Stimulated activated CD4-positive, alpha-beta T cell treated with anti-CD3 and anti-CD28 coated beads, Interleukin-1b, Interleukin-23, amount 100 ng/mL, for 48 hours (primary cell): ENCODE measurements around the gene ABCA12.
"Not testable (repeated sequence)": the region's sequence is repeated elsewhere in the genome, so short reads cannot be mapped to it uniquely, and the experiment has no call there.

Source experiments
- DNase-seq: peaks from one replicate; pipeline ENCODE4 v3.0.0-alpha.2; 2020

ABCA12 gene

GRCh38 chr2:215138479-215138878, at the start of gene ABCA12:
Gene ABCA12 (minus strand): TSS chr2:215138626. CDS start chr2:215138208, 418 bp downstream.
- no peak for DNase-seq

GRCh38 chr2:215188078-215188477, 49.7 kb upstream of the ABCA12 start:
- DNase-seq = no peak

- DNase-seq = no peak
Measured at GRCh38 chr2:215186021-215186420, 47.6 kb upstream of the ABCA12 start.

GRCh38 chr2:215178121-215178520, 39.7 kb upstream of the ABCA12 start:
- no peak for DNase-seq

- DNase-seq = no peak
Measured at GRCh38 chr2:215171796-215172195, 33.4 kb upstream of the ABCA12 start.

- DNase-seq = no peak
Measured at GRCh38 chr2:215171151-215171550, 32.7 kb upstream of the ABCA12 start.

GRCh38 chr2:215166505-215166904, 28.1 kb upstream of the ABCA12 start:
- not testable (repeated sequence) for DNase-seq

- DNase-seq = not testable (repeated sequence)
Measured at GRCh38 chr2:215163319-215163718, 24.9 kb upstream of the ABCA12 start.

- DNase-seq = no peak
Measured at GRCh38 chr2:215161301-215161829, 22.9 kb upstream of the ABCA12 start.

- DNase-seq = no peak
Measured at GRCh38 chr2:215160081-215160480, 21.7 kb upstream of the ABCA12 start.

GRCh38 chr2:215156453-215156852, 18.0 kb upstream of the ABCA12 start:
- DNase-seq = no peak

- no peak for DNase-seq
Measured at GRCh38 chr2:215149894-215150293, 11.5 kb upstream of the ABCA12 start.

GRCh38 chr2:215149486-215149885, 11.1 kb upstream of the ABCA12 start:
- no peak for DNase-seq

GRCh38 chr2:215149060-215149459, 10.6 kb upstream of the ABCA12 start:
- DNase-seq = no peak

- no peak for DNase-seq
Measured at GRCh38 chr2:215145611-215146010, 7.2 kb upstream of the ABCA12 start.

GRCh38 chr2:215144106-215144875, 5.9 kb upstream of the ABCA12 start:
- DNase-seq = no peak

GRCh38 chr2:215143458-215143857, 5.0 kb upstream of the ABCA12 start:
- no peak for DNase-seq

GRCh38 chr2:215141706-215142105, 3.3 kb upstream of the ABCA12 start:
- no peak for DNase-seq

GRCh38 chr2:215140166-215140707, 1.8 kb upstream of the ABCA12 start:
- no peak for DNase-seq

- DNase-seq = no peak
Measured at GRCh38 chr2:215137741-215138340, 585 bp downstream of the ABCA12 start.

GRCh38 chr2:215137329-215137686, 1.1 kb downstream of the ABCA12 start:
- no peak for DNase-seq

GRCh38 chr2:215136669-215137328, 1.6 kb downstream of the ABCA12 start:
- peak; percentile 22 for DNase-seq

- DNase-seq = no peak
Measured at GRCh38 chr2:215120401-215120800, 18.0 kb downstream of the ABCA12 start.

GRCh38 chr2:215119847-215120246, 18.6 kb downstream of the ABCA12 start:
- DNase-seq = no peak
